Superior temporal gyrus (tissue), 1 donor: ENCODE data around the gene TMEM140.

Experiments used
- DNase-seq: peaks from one replicate; pipeline ENCODE4 v3.0.0-alpha.2; 2016; ENCODE audit errors: extremely low spot score

Gene TMEM140

DNA sequence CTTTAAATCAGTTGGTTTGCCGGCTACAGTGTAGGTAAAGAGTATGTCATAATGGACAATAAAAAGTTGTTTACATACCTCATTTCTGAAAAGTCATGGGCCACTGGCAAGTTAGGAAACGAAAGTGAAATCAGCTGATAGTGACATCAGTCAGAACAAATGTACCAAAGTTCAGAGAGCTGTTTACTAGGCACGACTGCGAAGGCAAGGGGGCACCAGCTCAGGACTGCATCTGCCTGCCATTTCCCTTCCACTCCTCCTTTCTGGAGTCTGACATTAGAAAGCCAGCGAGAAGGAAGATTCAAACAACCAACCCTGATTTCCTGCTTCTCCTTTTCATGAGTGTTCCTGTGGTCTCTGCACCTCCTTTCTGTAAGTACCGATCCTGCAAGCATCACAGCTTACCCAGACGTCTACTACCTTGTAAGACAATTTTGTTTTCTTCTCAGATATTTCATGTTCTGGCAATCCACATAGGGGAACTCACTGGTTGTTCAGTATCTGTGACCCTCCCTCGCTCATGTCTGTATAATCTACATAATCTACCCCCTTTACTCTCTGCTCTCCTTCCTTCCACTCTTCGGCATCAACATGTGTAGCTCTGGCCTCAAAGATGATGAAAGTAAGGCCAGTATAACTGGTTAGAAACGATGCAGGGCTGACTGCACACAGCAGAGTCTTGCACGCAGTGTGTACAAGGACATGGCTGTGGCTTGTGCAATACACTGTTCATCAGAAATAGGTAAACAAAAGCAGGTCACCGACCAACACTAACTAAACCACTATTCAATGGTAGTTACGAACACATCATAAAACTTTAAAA, at the start of gene TMEM140:
Gene TMEM140, plus strand, starts transcription at position 174 of the 823 bp plus-strand sequence. CDS start 16,370 bp downstream, outside the sequence.
- peak; percentile 90 for DNase-seq

DNA sequence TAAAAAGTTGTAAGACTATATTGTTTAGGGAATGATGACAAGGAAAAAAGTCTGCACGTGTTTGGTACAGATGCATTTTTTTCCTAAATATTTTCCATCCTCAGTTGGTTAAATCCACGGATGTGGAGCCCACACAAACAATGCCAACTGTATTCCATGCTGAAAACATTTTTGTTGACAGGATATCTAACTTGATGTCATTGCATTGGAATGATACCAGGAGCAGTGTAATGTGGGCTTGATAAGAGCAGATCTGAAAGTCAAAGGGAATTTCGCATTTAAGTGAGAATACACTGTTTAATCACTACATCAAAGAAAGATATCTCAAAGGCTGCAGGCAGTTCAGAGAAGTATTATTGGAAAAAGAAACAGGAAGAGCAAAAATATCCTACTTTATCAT, 49.5 kb upstream of the TMEM140 start:
- DNase-seq: no peak

DNA sequence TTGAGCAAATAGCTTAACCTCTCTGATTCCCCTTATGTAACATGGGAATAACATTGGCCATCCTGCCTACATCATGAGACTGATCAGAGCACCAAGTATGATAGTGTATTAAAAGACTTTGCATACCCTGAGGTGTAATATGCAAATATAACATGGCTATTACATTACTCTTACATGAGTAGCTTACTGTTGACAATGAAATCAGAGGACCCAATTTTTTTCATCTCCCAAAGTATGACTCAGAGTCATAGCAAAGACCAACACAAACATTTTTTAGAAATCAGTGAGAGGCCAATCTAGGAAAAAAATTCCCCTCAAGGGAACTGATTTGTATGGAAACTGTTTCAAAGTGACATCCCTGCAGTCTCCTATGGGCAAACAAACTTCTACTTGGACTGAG, 47.0 kb upstream of the TMEM140 start:
- no peak for DNase-seq

DNA sequence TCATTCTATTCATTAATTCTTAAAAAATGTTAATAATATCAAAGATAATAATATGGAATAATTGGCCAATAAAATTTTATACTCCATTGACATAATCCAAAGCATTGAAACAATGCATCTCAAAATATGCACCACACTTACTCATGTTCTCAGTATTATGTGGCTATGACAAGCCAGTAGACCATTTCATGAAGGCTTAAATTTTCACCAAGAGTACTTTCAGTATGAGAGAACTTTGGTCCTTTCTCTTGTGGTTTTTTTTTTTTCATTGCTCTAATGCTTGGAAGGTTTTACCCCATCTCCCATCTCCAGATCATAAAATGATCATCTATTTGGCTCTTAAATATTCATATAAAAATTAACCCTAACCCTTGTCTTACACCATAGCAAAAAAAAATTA, 45.5 kb upstream of the TMEM140 start:
- no peak for DNase-seq

DNA sequence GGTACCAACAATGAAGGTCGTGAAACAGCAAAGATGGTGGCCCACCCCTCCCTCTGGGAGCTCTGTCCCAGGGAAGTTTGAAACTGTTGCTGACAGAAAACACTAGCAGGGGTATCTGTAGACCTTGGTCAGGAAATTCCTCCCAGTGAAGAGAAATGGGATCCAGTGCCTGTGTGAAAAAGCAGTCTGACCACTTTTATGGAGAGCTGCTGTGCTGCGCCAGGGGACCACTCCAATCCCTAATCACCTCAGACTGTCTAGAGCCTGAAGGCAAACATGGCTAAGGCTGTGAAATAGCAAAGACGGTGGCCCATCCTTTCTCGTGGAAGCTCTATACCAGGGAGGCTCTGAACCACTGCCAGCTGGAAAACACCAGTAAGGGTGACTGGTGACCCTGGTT, 38.3 kb upstream of the TMEM140 start:
- DNase-seq: no peak

DNA sequence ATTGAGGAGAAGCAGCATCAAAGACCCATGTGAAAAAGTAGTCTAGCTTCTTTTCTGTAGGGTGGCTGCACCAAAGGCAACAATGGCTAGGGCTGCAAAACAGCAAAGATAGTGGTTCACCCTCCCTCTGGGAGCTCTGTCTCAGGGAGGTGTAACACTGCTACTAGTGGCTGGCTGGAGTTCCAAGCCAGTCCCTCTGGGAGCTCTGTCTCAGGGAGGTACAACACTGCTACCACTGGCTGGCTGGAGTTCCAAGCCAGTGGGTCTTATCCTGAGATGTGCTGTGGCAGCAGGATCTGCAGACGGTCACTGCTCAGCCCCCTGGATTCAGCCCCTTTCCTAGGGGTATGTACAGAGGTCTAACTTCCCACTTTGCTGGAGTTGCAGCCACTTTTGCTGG, 37.9 kb upstream of the TMEM140 start:
- no peak for DNase-seq

DNA sequence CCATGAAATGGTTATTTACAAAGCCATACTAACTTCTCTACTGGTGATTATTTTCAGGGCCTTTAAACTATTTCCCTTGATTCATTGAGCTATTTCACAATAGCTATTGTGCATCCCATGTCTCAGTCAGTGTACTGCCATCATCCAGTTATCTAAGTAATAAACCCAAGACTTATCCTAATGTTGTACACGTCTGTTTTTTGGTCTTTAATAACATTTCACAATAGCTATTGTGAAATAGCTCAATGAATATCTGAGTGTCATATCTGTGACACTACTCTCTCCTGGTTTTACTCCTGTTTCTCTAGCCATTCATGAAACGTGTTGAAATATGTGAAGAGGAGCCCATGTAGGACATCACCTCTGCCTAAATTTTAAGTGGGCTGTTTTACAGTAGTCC, 36.5 kb upstream of the TMEM140 start:
- DNase-seq: no peak

DNA sequence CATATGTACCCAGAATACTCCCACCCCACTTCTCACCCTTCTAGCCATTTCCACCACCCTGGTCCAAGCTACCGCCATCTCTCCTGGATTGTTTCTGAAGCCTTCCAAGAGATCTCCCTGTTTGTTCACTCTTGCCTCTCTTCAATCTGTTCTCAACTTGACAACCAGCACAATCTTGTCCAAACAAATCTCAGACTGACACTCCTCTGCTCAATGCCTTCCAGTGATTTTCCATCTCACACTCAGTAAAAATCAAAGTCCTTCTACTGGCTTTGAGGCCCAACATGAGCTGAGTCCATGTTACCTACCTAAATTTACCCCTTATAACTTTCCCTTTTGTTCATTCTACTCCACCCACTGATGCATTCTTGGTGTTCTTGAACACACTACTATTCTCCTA, 33.2 kb upstream of the TMEM140 start:
- no peak for DNase-seq

DNA sequence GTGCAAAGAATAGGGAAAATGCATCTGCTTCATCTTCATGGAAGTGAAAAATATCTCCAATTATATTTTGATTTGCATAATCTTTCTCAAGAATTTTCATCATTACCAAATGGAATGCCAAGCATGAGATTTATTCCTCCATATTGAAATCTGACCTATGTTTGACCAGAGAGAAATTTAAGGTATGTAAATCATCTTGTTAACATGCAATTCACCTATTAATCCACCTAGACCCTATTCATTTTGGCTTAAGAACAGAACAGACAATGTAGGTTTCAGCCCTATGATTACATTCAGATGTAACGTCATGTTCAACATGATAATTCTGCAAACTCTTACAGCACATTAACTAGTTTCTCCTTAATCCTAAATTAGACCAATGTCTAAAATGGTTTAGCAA, 30.8 kb upstream of the TMEM140 start:
- DNase-seq: no peak

DNA sequence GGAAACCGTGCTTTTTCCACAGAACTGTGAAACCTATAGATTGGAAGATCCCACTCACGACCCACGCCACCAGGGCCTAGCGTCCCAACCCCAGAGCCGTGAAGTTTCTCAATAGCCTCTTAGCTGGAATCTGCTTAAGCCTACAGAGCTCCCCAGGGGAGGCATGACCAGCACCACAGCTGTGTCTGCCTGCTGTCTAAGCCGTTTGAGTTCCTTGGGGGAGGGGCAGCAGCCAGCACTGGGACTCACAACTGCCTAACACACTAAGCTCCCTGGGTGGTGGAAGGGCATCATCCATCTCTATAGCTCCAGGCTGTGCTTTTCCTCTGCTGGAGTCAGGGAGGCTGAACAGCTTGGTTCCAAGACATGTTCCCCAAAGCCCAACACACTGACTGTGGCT, 26.0 kb upstream of the TMEM140 start:
- DNase-seq: no peak

DNA sequence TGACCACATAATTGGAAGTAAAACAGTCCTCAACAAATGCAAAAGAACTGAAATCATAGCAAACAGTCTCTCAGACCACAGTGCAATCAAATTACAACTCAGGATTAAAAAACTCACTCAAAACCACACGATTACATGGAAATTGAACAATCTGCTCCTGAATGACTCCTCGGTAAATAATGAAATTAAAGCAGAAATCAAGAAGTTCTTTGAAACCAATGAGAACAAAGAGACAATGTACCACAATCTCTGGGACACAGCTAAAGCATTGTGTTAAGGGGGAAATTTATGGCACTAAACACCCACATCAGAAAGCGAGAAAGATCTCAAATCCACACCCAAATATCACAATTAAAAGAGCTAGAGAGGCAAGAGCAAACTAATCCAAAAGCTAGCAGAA, 23.2 kb upstream of the TMEM140 start:
- DNase-seq: peak; percentile 55

DNA sequence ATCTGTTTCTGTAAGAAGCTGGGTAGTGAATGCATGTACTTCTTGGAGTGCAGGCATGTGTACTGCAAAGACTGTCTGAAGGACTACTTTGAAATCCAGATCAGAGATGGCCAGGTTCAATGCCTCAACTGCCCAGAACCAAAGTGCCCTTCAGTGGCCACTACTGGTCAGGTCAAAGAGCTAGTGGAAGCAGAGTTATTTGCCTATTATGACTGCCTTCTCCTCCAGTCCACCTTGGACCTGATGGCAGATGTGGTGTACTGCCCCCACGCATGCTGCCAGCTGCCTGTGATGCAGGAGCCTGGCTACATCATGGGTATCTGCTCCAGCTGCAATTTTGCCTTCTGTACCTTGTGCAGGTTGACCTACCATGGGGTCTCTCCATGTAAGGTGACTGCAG, 18.9 kb upstream of the TMEM140 start:
- no peak for DNase-seq

DNA sequence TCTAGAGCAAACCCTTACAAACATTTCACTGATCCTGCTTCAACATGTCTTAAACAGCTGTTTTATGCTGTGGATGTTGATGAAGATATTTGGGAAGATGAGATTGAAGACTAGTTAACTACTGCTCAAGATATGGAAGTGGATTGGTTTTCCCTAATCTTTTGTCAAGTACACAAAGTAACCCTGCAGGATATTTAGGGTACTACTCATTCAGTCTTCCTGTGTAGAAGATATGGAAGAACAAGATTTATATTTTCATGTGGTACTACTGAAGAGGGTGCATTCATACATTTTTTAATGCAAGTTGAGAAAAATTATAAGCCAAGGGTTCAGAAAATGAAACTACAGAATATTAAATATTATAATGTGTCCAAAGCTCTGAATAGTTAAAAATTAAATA, 18.3 kb upstream of the TMEM140 start:
- DNase-seq: no peak

DNA sequence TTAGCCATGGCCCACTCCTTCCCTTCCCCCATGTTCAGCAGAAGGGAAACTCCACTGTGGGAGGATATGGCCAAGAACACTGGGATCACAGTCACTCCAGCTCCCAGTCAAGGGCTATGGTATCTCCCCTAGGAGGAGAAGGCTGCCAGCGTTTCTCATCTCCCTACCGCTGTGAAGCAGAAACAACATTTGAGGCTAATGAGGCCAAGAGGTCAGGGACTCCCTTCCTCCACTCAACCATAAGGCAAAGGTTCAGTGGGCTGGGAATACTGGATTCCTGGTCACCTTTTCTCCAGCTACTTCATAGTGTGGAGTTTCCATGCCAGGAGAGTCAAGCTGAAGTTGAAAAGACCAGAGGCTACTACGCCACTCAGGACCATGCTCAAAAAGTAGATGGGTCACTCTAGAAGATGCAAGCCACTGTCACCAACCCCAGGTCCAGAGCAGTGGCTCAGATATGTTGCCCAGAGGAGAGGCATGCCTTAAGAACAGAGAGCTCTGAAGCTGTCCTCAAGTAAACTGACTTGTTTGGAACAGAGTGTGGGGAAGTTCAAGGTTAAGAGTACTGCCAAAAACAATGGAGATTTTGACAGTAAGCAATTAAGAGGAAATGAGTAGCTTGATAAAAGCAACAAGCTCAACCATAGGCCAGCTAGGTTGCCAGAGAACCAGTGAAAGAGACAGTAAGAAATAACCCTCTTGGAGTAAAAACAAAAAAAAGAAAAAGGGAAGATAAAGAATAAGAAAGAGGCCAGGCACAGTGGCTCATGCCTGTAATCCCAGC, 3.8 kb upstream of the TMEM140 start:
- DNase-seq: no peak

DNA sequence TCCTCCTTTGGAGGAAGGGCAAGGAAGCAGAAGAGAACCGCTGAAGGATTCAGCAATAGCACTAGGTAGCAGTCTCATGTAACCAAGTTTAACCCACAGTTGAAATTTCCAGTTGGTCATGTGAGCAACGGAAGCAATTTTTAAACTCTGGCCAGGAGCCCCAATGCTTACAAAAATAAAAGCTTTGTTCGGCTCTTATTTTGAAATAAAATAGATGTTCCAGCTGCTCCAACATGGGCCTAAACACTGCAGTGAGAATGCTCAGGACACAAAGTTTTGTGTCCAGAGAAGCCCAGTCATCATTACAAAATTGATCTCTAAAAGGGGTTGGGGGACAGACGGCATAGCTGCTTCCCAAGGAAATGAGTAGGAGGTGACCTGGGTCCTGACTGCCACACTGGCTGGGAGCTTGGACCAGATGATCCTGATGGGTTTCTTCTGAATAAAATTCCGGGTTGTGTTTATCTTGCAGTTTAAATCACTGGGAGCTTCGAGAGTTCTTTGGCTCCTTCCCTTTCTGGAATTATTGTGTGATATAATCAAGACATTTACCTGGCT, 452 bp upstream of the TMEM140 start:
- peak; percentile 53 for DNase-seq

DNA sequence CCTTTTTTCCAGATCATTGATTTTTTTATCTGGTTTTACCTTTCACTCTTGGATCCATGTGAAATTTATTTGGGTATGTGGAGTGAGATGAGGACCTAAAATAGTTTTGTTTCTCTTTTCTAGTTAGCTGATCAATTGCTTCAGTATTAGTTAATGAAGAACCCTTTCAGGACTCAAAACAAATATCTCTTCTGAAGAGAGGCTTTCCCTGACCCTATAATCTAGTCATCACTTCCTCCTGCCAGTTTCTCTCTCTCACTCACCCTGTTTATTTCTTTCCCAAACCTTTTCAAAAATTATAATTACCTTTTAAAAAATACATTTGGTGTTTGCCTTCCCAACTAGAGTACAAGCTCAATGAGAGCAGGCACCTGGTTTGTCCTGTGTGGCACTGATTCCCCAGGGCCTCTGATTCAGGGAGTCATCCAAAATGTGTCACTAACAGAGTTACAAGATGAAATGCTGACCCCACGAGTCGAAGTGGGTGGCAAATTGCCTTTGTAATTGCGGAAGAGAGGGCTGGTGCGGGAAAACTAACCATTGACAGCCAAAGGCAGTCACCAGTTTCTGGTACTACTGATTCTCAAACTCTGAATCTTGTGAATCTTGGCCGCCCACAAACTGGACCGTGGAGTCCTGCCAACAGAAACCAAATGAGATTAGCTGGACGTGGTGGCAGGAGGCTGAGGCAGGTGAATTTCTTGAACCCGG, 2.4 kb downstream of the TMEM140 start:
- DNase-seq: no peak

DNA sequence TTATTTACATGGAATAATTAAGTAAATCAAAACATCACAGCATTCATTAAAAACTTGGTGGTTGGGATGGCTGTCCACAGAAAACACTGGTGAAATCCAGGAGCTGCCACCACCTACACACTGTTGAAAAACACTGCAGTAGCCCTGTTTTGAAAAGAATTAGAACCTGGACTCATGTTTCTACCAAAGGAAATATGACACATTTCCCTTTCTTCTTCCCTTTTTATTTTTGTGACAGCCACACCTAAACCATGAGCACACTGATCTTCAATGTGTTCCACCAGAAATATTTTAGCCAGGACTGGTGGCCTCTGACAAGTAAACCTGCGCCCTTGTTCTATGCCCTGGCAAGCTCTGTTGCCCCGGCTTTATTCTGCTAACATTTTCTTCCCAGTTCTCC, 3.3 kb downstream of the TMEM140 start:
- no peak for DNase-seq

DNA sequence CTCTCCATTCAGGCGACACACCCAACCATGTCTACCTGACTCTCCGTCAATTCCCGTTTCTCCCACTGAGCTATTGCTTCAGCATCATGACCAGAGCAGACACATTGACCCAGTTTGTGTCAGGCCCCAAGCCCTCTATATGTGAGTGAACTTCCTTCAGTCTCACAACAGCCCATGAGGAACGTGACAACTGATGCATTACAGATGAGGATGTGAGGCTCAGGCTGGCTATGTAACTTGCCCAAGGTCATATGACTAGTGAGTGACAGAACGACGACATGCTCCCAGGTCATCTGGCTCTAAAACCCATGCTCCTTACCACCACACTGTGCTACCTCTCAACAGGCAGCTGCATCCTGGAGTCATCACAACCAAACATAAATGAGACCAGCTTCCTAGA, 3.7 kb downstream of the TMEM140 start:
- no peak for DNase-seq

DNA sequence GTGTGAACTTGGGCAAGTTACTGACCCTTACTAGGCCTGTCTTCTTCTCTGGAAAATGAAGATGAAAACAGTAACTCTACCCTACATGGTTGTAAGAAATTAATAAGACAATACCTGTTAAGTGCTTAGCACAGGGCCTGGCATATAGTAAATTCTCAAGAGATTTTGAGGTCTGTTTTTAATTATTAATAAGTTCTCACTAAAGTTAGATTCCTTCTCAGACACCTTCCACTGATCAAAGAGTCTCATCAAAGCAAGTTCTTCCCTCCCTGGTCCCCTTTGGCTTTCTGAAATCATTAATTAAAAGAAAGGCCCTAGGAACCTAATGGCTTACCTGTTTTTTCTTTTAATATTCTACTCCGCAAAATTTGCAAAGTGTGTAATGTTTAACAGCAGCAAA, 4.6 kb downstream of the TMEM140 start:
- DNase-seq: no peak

DNA sequence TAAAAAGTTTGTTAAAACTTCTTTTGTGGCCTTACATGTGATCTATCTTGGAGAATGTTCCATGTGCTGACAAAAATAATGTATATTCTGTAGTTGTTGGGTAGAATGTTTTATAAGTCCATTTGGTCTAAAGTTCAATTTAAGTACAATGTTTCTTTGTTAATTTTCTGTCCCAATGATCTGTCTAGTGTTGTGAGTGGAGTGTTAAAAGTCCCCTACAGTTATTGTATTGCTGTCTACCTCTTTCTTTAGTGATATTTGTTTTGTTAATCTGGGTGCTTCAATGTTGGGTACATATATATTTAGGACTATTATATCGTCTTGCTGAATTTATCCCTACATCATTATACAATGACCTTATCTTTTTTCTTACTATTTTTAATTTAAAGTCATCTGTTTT, 6.9 kb downstream of the TMEM140 start:
- no peak for DNase-seq

DNA sequence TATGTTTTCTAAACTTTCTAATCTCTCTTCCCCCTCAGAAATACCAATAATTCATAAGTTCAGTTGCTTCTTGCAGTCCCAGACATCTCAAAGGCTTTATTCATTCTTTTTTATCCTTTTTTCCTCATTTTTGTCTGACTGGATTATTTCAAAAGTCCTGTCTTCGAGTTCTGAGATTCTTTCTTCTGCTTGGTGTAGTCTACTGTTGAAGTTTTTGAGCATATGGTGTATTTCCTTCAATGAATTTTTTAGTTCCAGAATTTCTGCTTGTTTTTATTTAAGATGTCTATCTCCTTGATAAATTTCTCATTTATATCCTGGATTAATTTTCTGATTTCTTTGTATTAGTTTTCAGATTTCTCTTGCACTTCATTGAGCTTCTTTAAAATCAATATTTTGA, 8.4 kb downstream of the TMEM140 start:
- DNase-seq: no peak

DNA sequence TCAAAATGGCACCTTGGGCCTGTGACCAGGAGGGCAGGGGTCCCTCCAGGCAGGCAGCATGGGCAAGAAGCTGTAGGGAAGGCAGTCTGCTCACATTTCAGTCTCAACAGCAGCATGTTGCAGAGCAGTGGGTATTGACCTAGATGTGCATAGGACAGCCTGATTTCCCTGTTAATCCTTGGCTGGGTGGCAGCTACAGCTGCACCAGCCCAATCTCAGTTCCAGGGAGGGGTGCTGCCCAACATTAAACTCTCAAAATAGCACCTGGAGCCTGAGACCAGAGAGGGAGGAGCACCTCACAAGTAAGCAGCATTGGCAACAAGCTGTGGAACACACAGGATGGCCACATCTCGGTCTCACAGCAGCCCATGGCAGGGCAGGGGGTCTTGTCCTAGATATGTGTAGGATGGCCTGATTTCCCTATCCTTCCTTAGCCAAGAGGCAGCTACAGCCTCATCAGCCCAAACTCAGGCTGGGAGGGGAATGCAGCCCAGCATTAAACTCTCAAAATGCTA, 10.3 kb downstream of the TMEM140 start:
- DNase-seq: no peak
